BLaER1 (cell line): ENCODE data around the gene PRSS23.

Experiments
- H3K27ac ChIP-seq: shearing (Covaris generic); formaldehyde crosslinking; 2 replicates; pipeline ENCODE4 v1.8.1; 2022
- H3K27me3 ChIP-seq: shearing (Covaris generic); formaldehyde crosslinking; 2 replicates; pipeline ENCODE4 v1.8.1; 2022
- H3K36me3 ChIP-seq: shearing (Covaris generic); formaldehyde crosslinking; 2 replicates; pipeline ENCODE4 v1.8.1; 2022
- H3K4me1 ChIP-seq: shearing (Covaris generic); formaldehyde crosslinking; 2 replicates; pipeline ENCODE4 v1.8.1; 2022
- H3K4me2 ChIP-seq: shearing (Covaris generic); formaldehyde crosslinking; 2 replicates; pipeline ENCODE4 v1.8.1; 2022
- H3K4me3 ChIP-seq: shearing (Covaris generic); formaldehyde crosslinking; 2 replicates; pipeline ENCODE4 v1.8.1; 2022
- H3K9ac ChIP-seq: shearing (Covaris generic); formaldehyde crosslinking; 2 replicates; pipeline ENCODE4 v1.8.1; 2022
- H3K9me3 ChIP-seq: shearing (Covaris generic); formaldehyde crosslinking; 2 replicates; pipeline ENCODE4 v1.8.1; 2022
- H4K20me1 ChIP-seq: shearing (Covaris generic); formaldehyde crosslinking; 2 replicates; pipeline ENCODE4 v1.8.1; 2022
- Cebpa-rat ChIP-seq: shearing (Covaris generic); IDR thresholded peaks from 2 replicates; pipeline ENCODE4 v1.8.1; 2022

The PRSS23 gene

DNA sequence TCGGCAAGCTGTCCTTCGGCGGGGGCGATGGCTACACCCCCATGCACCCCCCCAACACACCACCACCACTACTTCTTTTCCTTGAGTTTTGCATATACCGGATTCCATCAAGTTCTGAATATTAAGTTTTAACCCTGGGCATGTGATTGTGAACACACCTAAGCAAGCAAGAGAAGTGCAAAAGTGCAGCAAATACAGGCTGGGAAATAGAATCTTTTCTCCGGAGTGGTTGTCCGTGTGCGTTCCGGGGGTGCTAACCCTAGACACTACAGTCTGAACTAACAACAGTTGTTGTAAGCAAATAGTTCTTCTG lies 574 bp downstream of the PRSS23 start:
- no peak overlapping the region for H3K27ac ChIP-seq
- H3K36me3 ChIP-seq: no peaks in the 10 kb centered on the region
- H3K4me3 ChIP-seq: peak overlapping the region; percentile 68
- peak overlapping the region; percentile 69; the same call in 1 of the 2 replicates for H3K9ac ChIP-seq
- H3K9me3 ChIP-seq: no peaks in the 10 kb centered on the region
- no peak for TF ChIP-seq Cebpa-rat
- peaks cover 28% of the 10 kb centered on the region for H3K27me3 ChIP-seq
- peak overlapping the region; percentile 94 for H3K4me2 ChIP-seq
- H4K20me1 ChIP-seq: peaks cover 6% of the 10 kb centered on the region; the same call in 1 of the 2 replicates
- peaks cover 8% of the 10 kb centered on the region for H3K4me1 ChIP-seq

DNA sequence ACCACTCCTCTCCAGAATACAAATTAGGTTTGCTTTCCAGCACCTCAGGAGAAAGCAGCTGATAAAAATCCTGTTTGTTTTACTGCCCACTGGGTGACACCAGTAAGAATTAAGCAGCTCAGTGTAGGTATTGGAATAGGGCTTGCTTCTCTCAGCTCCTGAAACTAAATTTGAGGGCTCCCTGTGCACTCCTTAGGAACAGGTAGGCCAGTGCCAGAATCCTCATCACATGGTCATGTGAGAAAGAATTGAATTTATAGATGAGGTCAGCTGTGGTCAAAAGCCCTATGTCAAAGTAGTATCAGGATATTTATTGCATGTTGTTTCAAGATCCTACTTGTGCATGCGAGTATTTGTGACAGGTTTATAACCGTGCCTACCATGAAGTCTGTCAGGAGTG lies 1.0 kb downstream of the PRSS23 start:
- Histone ChIP-seq H3K27me3 (peaks cover 28% of the 10 kb centered on the region), H3K27ac (no peak overlapping the region), H3K36me3 (no peaks in the 10 kb centered on the region), H3K9me3 (no peaks in the 10 kb centered on the region), H3K9ac (no peak overlapping the region), H3K4me3 (no peak overlapping the region), H4K20me1 (peaks cover 6% of the 10 kb centered on the region; the same call in 1 of the 2 replicates), H3K4me1 (peaks cover 8% of the 10 kb centered on the region), H3K4me2 (no peak overlapping the region)
- TF ChIP-seq Cebpa-rat: no peak

DNA sequence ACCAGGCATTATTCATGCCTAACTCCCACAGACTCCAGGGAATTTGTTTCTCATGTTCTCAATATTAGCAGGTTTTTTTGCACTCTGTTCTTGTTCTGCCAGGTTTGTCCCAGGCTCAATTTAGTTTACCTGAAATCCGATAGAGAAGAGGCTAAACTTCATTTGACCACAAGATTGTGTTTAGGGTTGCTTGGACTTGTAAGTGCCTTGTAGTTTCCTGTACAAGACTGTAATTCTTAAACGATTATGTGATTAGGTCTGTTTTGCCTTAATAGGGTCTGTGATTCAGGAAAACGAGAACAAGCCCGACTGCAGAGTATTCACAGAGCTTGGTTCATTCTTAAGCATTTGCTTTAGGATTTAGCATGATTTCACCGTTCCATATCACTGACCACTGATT lies 1.8 kb downstream of the PRSS23 start:
- Histone ChIP-seq H3K4me1 (peaks cover 8% of the 10 kb centered on the region), H3K9me3 (no peaks in the 10 kb centered on the region), H3K4me2 (no peak overlapping the region), H4K20me1 (peaks cover 6% of the 10 kb centered on the region; the same call in 1 of the 2 replicates), H3K27ac (no peak overlapping the region), H3K4me3 (no peak overlapping the region), H3K36me3 (no peaks in the 10 kb centered on the region), H3K9ac (no peak overlapping the region), H3K27me3 (peaks cover 28% of the 10 kb centered on the region)
- no peak for TF ChIP-seq Cebpa-rat

DNA sequence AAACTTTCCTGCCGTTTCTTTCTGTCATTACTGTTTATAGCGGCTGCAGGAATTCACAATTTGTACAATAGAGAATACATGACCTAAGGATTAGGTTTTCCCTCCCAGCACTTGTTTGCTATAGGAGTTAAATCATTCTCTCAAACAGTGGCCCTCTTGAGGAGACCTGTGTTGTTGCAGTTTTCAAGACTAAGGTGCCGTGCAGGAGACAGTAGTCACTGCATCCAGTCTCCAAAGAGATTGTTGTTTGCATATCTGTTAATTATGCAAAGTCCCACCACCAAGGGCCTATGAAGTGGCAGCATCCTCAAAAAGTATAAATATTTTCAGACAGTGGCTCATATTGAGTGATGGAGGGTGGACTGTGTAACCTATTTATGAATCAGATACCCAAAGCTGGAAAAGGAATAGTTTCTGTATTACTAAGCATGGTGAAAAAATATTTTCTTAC lies 2.3 kb downstream of the PRSS23 start:
- Histone ChIP-seq H3K4me3 (no peak overlapping the region), H3K27ac (no peak overlapping the region), H3K4me1 (peaks cover 8% of the 10 kb centered on the region), H3K9ac (no peak overlapping the region), H3K36me3 (no peaks in the 10 kb centered on the region), H3K9me3 (no peaks in the 10 kb centered on the region), H4K20me1 (peaks cover 6% of the 10 kb centered on the region; the same call in 1 of the 2 replicates), H3K4me2 (no peak overlapping the region), H3K27me3 (peaks cover 28% of the 10 kb centered on the region)
- no peak for TF ChIP-seq Cebpa-rat

DNA sequence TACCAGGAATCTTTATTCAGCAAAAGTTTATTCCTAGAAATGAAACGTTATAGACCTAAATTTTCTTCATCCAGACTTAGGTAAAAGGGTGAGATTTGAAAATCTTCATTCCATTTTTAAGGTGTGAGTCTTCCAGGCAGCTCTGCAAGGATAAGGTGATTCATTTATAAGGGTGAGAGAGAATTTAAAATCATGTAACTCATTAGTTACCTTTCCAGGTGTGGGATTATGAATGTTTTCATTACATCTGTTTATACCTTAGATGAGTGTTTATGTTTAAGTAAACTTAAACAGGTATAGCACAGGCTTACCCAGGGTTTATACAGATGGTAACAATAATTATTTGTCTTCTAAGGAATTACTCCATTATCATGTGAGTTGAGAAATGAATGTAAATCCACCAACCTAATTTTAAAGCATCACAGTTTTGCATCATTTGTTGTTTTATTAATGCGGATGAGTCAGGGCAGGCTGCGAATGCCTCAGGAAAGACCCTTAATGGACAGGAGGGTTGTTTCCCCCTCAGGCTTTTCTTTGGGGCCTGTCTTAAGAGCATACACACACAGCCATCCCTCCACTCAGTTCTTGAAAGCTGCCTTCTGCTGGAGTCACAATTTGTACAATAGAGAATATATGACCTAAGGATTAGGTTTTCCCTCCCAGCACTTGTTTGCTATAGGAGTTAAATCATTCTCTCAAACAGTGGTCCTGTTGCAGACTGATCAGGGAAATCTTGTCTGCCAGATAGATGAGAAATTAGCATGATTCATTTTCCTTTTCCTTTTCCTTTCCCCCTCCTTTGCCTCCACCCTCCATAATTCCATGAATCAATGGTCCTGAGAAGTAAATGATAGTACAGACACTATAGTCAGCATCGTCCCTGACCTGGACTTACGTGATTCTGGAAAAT lies 3.0 kb downstream of the PRSS23 start:
- Histone ChIP-seq H3K36me3 (no peaks in the 10 kb centered on the region), H3K4me1 (peaks cover 8% of the 10 kb centered on the region), H3K27me3 (peaks cover 28% of the 10 kb centered on the region), H3K9ac (no peak overlapping the region), H3K4me2 (no peak overlapping the region), H3K9me3 (no peaks in the 10 kb centered on the region), H3K4me3 (no peak overlapping the region), H4K20me1 (peaks cover 6% of the 10 kb centered on the region; the same call in 1 of the 2 replicates), H3K27ac (no peak overlapping the region)
- TF ChIP-seq Cebpa-rat: no peak

DNA sequence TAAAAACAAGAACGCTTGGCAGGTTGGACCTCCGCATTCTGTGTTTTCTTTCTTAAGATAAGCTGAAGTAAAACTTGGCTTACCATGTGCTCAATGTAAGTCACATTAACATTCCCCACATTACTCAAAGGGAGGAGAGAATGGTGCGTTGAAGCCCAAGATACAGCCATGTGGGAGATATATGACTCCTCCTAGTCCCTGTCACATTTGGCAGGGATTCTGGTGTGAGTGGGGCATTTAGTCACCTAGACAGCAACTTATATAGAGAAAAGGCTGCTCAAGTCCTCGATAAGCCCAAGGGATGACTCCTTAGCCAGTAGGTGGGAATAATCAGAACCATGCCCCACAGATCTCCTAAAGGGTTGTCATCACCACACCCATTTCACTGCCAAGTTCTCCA lies 4.6 kb downstream of the PRSS23 start:
- peaks cover 6% of the 10 kb centered on the region; the same call in 1 of the 2 replicates for H4K20me1 ChIP-seq
- H3K4me3 ChIP-seq: no peak overlapping the region
- H3K36me3 ChIP-seq: no peaks in the 10 kb centered on the region
- peaks cover 8% of the 10 kb centered on the region for H3K4me1 ChIP-seq
- H3K9me3 ChIP-seq: no peaks in the 10 kb centered on the region
- no peak overlapping the region for H3K4me2 ChIP-seq
- TF ChIP-seq Cebpa-rat: no peak
- H3K27me3 ChIP-seq: peaks cover 24% of the 10 kb centered on the region
- H3K9ac ChIP-seq: no peak overlapping the region
- H3K27ac ChIP-seq: no peak overlapping the region

DNA sequence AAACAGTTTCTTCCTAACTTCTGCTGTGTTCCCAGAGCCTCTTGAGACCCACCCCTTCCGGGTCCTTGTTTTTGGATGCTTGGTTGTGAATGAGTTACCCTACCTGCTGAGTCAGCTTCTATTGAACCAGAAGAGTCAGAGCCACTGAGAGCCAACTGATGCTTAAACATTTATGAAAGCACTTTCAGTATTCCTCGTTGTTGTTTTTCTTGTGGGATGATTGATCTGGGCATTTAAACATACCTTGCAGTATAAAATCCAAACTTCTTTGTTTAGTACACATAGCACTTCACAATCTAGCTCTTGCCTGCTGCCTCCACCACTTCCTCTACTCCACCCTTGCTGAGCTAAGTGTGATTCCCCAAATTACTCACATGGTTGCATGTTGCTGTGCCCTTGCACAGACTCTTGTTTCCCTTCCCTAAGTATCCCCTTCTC lies 5.5 kb downstream of the PRSS23 start:
- no peaks in the 10 kb centered on the region for H3K9me3 ChIP-seq
- H3K27ac ChIP-seq: no peak overlapping the region
- H4K20me1 ChIP-seq: peaks cover 6% of the 10 kb centered on the region; the same call in 1 of the 2 replicates
- H3K4me3 ChIP-seq: no peak overlapping the region
- H3K27me3 ChIP-seq: peaks cover 15% of the 10 kb centered on the region
- no peak overlapping the region for H3K9ac ChIP-seq
- H3K4me1 ChIP-seq: peaks cover 4% of the 10 kb centered on the region
- TF ChIP-seq Cebpa-rat: no peak
- no peaks in the 10 kb centered on the region for H3K36me3 ChIP-seq
- H3K4me2 ChIP-seq: no peak overlapping the region

DNA sequence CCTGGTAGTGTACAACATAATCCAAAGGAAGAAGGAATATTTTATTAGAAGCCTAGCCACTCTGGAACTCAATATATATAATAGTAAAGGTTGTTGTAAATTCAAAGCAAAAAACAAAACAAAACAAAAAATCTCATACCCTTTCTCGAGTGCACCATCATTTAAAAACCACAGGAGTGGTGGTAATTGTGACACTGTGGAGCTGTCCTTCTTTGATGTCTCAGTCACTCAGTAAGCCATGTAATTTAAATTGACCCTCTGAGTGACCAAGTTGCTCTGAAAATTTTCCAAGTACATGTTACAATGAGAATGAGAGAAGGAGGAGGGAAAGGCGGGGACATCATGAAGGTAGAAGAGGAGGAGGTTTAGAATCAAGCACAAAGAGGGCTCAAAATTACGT lies 6.6 kb downstream of the PRSS23 start:
- peaks cover 5% of the 10 kb centered on the region for H3K27me3 ChIP-seq
- H3K36me3 ChIP-seq: no peaks in the 10 kb centered on the region
- H3K4me3 ChIP-seq: no peak overlapping the region
- no peak for TF ChIP-seq Cebpa-rat
- H3K4me2 ChIP-seq: no peak overlapping the region
- H3K27ac ChIP-seq: no peak overlapping the region
- H3K9me3 ChIP-seq: no peaks in the 10 kb centered on the region
- H3K4me1 ChIP-seq: no peaks in the 10 kb centered on the region
- H3K9ac ChIP-seq: no peak overlapping the region
- no peaks in the 10 kb centered on the region for H4K20me1 ChIP-seq

DNA sequence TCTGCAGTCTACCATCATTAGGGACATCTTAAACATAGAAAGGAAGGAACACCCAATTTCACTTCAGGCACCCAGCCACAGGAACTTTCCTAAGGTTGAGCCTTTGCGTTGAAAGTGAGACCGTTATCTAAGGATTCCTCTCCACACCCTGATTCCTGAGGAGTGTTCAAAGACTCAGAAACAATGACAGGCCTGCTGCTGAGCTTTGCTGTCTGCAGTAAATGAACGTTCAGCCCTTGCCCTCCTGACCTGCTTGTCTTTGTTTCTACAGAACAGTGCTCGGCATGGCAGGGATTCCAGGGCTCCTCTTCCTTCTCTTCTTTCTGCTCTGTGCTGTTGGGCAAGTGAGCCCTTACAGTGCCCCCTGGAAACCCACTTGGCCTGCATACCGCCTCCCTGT lies 7.0 kb downstream of the PRSS23 start:
- no peak overlapping the region for H3K9ac ChIP-seq
- H3K27me3 ChIP-seq: no peaks in the 10 kb centered on the region
- TF ChIP-seq Cebpa-rat: no peak
- H3K9me3 ChIP-seq: no peaks in the 10 kb centered on the region
- no peak overlapping the region for H3K4me2 ChIP-seq
- no peaks in the 10 kb centered on the region for H3K4me1 ChIP-seq
- no peaks in the 10 kb centered on the region for H4K20me1 ChIP-seq
- no peak overlapping the region for H3K4me3 ChIP-seq
- no peak overlapping the region for H3K27ac ChIP-seq
- H3K36me3 ChIP-seq: no peaks in the 10 kb centered on the region

DNA sequence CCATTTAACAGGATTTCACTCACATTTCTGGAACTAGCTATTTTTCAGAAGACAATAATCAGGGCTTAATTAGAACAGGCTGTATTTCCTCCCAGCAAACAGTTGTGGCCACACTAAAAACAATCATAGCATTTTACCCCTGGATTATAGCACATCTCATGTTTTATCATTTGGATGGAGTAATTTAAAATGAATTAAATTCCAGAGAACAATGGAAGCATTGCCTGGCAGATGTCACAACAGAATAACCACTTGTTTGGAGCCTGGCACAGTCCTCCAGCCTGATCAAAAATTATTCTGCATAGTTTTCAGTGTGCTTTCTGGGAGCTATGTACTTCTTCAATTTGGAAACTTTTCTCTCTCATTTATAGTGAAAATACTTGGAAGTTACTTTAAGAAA lies 9.2 kb downstream of the PRSS23 start:
- H3K9me3 ChIP-seq: no peaks in the 10 kb centered on the region
- H3K27me3 ChIP-seq: no peaks in the 10 kb centered on the region
- no peak for TF ChIP-seq Cebpa-rat
- H3K4me3 ChIP-seq: no peak overlapping the region
- no peaks in the 10 kb centered on the region for H3K36me3 ChIP-seq
- no peaks in the 10 kb centered on the region for H4K20me1 ChIP-seq
- H3K4me2 ChIP-seq: no peak overlapping the region
- H3K27ac ChIP-seq: no peak overlapping the region
- no peaks in the 10 kb centered on the region for H3K4me1 ChIP-seq
- no peak overlapping the region for H3K9ac ChIP-seq
